Fibroblast of skin of back (primary cell): ENCODE results near the gene PRKCZ. TPM values are rescaled to one million over a fixed set of nuclear protein-coding genes. Genes with fewer than 3 reads are reported as not detected.
A peak's percentile ranks its signal among the peaks of the same experiment; 100 is the strongest.

ENCODE experiments used
- DNase-seq: peaks from one replicate; pipeline ENCODE4 v3.0.0-alpha.2; 2013
- polyA plus RNA-seq, 2 experiments: library from polyadenylated mRNA; unstranded; fragments of 120-200 nt; gene quantifications; one replicate each; pipeline ENCODE4 v1.2.1, GENCODE V29; 2013; ENCODE audit not compliant: insufficient read length in 2 of 2

Gene PRKCZ
- 0.68 TPM for polyA plus RNA-seq (2013, experiment 1 of 2; ENCODE audit: insufficient read length)
- 1.1 TPM for polyA plus RNA-seq (2013, experiment 2 of 2; ENCODE audit: insufficient read length)

- no peak for DNase-seq
Measured at GRCh38 chr1:2049718-2050431, at the start of gene PRKCZ. TSS of gene PRKCZ (plus strand) at chr1:2050411. CDS start at chr1:2050631, 220 bp downstream.

GRCh38 chr1:2000432-2000831, 49.8 kb upstream of the PRKCZ start:
- DNase-seq: no peak

- no peak for DNase-seq
Measured at GRCh38 chr1:2000850-2001249, 49.4 kb upstream of the PRKCZ start.

GRCh38 chr1:2001773-2002411, 48.3 kb upstream of the PRKCZ start:
- no peak for DNase-seq

DNA sequence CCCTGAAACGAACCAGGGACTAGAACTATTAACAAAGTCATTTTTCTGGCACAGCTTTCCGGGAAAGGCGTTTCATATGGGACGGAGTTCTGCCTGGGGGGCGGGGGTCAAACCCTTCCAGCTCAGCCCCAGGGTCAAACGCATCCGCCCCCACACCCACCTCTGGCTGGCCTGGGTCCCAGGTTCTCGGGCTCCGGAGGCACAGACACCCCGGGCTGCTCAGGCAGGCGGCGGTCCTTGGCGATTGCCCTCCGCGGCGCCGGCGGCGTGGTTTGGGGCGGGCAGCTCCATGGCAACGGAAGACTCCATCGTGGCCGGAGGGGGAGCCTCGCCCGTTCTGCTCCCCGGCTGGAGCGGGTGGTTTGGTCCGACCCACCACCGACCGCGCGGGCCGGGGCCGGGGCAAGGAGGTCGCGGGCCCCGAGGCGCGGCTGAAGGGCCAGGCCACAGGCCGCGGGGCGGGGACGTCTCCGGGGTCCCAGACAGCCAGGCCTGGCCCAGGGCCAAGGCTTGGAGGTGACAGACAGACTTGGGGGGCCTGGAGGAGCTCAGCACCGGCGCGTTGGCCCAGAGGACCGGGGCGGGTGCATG, 46.6 kb upstream of the PRKCZ start, which contains the start of gene CFAP74:
TSS of gene CFAP74 (minus strand) at position 246 of the 591 bp plus-strand sequence. CDS start 12,830 bp downstream, outside the sequence.
- DNase-seq: peak; percentile 34

- no peak for DNase-seq
Measured at GRCh38 chr1:2004856-2005255, 45.4 kb upstream of the PRKCZ start.

DNA sequence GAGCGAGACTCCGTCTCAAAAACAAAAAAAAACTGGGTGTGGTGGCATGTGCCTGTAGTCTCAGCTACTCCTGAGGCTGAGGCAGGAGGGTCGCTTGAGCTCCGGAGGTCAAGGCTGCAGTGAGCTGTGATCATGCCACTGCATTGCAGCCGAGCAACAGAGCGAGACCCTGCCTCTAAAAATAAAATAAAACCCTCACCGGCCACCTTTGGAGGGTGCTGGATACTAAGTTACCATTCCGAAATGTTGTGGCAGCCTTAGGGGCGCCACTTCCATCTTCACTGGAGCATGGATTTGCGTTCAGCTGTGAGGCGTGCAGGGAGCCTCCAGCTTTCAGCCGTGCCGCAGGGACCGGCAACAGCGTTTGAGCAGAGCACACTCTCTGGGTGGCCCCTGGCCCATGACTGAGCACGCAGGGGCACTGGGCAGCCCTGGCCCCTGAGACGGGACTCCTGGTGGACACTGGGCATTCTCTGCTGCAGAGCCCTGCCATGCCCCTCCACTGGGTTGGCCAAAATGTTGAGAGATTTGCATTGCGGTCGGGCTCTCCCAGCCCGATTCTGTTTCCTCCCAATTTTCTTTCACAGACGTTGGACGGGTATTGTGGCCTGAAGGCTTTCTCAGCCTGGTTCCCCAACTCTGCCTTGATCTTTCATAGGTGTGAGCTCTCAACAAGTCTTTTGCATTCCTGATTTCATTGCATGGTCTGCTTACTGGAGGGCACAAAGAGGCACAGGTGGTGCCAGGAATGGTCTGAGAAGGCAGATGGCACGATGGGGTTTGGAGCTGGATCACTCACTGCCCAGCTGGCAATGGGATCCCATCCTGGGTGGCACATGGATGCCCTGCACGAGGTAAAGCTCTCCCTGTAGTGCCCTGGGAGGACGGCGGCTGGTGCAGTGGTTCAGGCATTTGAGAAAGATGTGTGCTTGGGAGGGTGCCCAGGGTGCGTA, 40.8 kb upstream of the PRKCZ start:
- no peak for DNase-seq

- no peak for DNase-seq
Measured at GRCh38 chr1:2014181-2014580, 36.0 kb upstream of the PRKCZ start.

- DNase-seq: no peak
Measured at GRCh38 chr1:2014741-2015735, 35.2 kb upstream of the PRKCZ start.

DNA sequence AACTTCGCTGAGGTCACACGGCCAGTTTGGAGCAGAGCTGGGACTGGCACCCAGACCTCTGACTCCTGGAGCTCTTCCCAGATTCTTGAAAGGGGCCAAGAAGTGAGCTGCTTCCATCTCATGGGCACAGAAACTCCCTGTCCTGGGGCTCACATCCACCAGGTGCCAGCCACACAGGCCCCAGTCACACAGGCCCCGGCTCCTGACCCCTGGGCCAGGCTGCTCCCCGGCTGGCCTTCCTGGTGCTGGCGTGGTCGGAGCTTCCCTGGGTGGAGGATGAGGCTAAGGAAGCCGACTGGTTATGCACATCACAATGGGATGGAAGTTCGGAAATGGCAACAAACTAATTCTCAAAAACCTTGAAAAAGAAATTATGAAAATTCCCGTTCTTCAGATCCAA, 34.1 kb upstream of the PRKCZ start:
- no peak for DNase-seq

GRCh38 chr1:2018217-2019171, 31.7 kb upstream of the PRKCZ start:
- no peak for DNase-seq

DNA sequence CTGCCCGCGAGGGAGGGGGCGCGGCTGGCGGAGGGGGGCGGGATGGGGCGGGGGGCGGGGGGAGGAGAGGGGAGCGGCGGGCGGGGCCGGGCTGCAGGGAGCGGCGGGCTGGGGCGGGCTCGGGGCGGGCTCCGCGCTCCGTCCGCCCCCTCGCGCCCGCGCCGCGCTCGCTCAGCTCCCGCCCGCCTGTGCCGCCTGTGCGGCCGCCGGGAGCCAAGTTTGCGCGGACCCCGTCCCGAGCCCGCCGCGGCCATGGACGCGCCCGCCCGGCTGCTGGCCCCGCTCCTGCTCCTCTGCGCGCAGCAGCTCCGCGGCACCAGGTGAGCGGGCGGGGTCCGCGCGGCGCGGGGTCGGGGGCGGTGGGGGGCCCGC, 31.1 kb upstream of the PRKCZ start, which contains the start of gene GABRD:
TSS of gene GABRD (plus strand) at position 174 of the 372 bp plus-strand sequence. CDS start at position 253, 79 bp downstream.
- no peak for DNase-seq

GRCh38 chr1:2019571-2020309, 30.5 kb upstream of the PRKCZ start:
- peak; percentile 6 for DNase-seq

GRCh38 chr1:2020310-2020655, 29.9 kb upstream of the PRKCZ start:
- no peak for DNase-seq

DNA sequence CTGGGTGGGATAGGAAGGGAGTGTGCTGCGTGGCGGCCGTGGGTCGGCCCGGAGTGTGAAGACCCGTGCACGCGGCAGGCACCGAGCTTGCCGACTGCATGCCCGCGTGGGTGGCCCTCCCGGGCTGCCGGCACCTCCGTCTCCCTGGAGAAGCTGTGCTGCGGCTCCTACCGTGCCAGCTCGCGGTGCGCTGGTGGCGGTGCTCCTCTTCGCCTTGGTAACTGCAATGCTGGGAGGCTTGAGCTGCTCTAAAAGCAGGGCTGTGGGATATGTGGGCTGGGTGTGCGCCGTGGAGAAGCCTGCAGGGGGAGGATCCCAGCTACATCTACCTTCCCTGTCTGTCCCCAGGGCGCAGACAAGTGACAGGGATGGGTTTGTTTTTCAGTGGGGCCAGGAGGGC, 28.7 kb upstream of the PRKCZ start:
- DNase-seq: no peak

DNA sequence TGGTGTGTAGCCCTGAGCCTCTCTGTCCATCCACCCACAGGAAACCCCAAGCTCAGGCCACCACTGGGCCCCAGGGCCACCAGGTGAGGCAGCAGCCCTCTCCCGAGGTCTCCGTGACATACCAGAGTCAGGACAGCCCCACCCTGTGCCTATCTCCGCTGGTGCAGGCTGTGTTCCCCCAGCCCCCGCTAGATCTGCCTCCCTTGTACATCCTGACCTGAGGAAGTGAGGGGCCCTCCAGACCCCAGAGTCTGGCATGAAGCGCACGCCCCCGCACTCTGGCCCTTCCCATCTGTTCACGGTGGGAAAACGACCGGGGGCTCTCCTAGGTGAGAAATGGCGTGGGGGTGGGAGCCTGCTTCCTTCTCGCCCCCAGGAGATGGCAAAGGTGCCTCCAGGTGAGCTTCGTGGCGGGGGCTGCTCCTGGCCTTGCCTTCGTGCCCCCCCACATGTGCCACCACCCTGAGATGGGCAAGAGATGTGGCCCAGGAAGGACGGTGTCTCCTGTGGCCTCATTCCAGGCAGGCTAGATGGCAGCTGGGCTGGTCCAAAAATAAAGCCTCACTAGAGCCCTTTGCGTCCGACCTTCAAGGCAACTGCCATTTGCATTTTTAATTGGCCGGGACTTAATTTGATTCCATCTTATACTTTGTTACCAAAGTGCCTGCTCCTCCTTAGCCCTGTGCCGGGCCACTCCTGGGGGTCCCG, 28.0 kb upstream of the PRKCZ start:
- DNase-seq: no peak

DNA sequence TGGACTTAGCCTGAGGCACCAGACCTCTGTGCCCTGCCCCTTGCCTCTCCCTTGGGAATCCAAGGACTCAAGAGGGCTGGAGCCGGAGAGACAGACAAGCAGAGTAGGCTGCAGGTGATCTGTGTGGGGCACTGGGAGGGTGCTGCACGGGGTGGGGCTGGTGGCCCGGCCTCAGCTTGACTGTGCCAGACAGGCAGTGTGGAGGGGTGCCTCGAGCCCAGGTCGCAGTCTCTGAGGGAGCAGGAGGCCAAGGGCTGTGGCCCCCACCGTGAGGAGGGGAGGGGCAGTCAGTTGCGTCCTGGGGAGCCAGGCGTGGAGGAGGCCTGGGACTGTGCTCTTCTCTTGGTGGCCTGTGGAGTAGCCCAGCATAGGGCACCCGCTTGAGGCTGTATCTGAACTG, 27.0 kb upstream of the PRKCZ start:
- DNase-seq: no peak

- no peak for DNase-seq
Measured at GRCh38 chr1:2024451-2024850, 25.8 kb upstream of the PRKCZ start.

GRCh38 chr1:2024887-2025286, 25.3 kb upstream of the PRKCZ start:
- no peak for DNase-seq
